Keratinocyte (primary cell): ENCODE measurements around the gene SH2B3.

ENCODE experiments used
- EZH2 ChIP-seq: IDR thresholded peaks from one replicate; pipeline ENCODE4 v1.6.1; 2012; ENCODE audit warnings: inconsistent platforms, mild to moderate bottlenecking, low read length, moderate library complexity
- TF ChIP-seq, protein P1 (sequence below), 3 experiments: IDR thresholded peaks in 1 of 3; conservative IDR thresholded peaks in 1 of 3; optimal IDR thresholded peaks in 1 of 3; 2 replicates in 2 of 3; 3 replicates in 1 of 3; pipeline versions ENCODE3 to v1.5.1; 2011; ENCODE audit warnings: low read length in 3 of 3, mild to moderate bottlenecking in 3 of 3, moderate library complexity in 2 of 3, control low read depth in 1 of 3, inconsistent platforms in 1 of 3; ENCODE audit not compliant: insufficient read depth in 2 of 3; ENCODE audit errors: extremely low read depth in 1 of 3

DNA sequence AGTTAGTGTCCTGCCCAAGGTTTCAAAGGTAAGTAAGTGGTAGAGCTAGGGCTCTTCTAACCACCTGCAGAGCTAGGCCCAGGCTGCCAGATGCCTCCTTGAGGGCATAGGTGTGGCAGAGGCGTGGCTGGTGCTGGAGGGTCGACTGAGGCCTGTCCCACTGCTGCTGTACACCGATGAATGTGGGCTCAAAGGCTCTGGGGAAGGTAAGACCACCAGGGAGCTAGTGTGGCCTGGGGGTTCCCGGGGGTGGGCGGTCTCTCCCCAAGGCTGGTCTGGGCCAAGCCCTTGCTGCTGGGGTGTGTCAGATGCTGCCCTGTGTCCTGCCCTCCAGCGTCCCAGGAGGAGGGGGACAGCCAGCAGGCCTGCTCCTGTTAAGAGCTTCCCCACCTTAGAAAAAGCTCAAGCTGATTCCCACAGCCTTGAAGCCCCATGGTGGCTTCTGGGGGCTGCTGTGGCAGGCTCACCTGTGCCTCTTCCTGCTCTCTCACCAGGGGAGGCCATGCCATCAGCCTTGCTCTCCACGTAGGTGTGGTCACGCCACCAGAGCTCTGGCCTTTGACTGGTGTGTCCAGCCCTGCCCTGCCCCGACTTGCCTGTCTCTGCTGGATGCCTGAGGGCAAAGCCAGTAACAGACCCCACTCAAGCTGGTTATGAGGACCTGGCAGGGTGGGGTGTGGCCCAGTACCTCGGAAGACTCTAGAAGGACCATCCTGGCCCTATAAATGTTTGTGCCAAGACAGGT, 36.8 kb downstream of the SH2B3 start:
- TF ChIP-seq, protein P1, sequence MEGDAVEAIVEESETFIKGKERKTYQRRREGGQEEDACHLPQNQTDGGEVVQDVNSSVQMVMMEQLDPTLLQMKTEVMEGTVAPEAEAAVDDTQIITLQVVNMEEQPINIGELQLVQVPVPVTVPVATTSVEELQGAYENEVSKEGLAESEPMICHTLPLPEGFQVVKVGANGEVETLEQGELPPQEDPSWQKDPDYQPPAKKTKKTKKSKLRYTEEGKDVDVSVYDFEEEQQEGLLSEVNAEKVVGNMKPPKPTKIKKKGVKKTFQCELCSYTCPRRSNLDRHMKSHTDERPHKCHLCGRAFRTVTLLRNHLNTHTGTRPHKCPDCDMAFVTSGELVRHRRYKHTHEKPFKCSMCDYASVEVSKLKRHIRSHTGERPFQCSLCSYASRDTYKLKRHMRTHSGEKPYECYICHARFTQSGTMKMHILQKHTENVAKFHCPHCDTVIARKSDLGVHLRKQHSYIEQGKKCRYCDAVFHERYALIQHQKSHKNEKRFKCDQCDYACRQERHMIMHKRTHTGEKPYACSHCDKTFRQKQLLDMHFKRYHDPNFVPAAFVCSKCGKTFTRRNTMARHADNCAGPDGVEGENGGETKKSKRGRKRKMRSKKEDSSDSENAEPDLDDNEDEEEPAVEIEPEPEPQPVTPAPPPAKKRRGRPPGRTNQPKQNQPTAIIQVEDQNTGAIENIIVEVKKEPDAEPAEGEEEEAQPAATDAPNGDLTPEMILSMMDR (optimal IDR thresholded peaks at IDR 0.05 in 1 of 3, IDR thresholded peaks at IDR 0.05 in 1 of 3, conservative IDR thresholded peaks at IDR 0.05 in 1 of 3; ENCODE audit: extremely low read depth in 1 of 3, insufficient read depth in 2 of 3, low read length in 3 of 3), result no peak
- no peak for TF ChIP-seq EZH2
